Lung (tissue), 12 donors: ENCODE measurements around the gene CACNA1E. TPM values are rescaled to one million over a fixed set of nuclear protein-coding genes. Genes with fewer than 3 reads are reported as not detected.

Source experiments
- ATAC-seq: fragments of 200-7000 bp; cut with Tn5 transposase; one replicate; pipeline ENCODE4 v1.9.1; 2020; ENCODE audit warnings: moderate number of reproducible peaks; ENCODE audit not compliant: insufficient read depth, low FRiP score
- DNase-seq, 3 donors: peaks; one replicate each; pipeline ENCODE4 v3.0.0-alpha.2; 2013 to 2017
- H3K27ac ChIP-seq, 2 donors: one replicate each; pipeline ENCODE4 v1.5.1; 2013; ENCODE audit warnings: mild to moderate bottlenecking in 2 of 2, moderate library complexity in 2 of 2, control low read depth in 1 of 2, inconsistent platforms in 1 of 2, low read depth in 1 of 2, low read length in 1 of 2
- H3K27me3 ChIP-seq, 3 donors: one replicate each; pipeline ENCODE4 v1.5.1; 2013; ENCODE audit warnings: low read length in 2 of 3; ENCODE audit not compliant: control insufficient read depth in 3 of 3, insufficient read depth in 3 of 3
- H3K36me3 ChIP-seq, 4 donors: one replicate each; pipeline ENCODE4 v1.5.1; 2013; ENCODE audit warnings: low read length in 4 of 4, mild to moderate bottlenecking in 1 of 4, moderate library complexity in 1 of 4; ENCODE audit not compliant: control insufficient read depth in 4 of 4, insufficient read depth in 4 of 4
- H3K4me1 ChIP-seq, 5 donors: one replicate each; pipeline ENCODE4 v1.5.1; 2013; ENCODE audit warnings: low read length in 5 of 5, mild to moderate bottlenecking in 2 of 5, moderate library complexity in 1 of 5; ENCODE audit not compliant: control insufficient read depth in 5 of 5, insufficient read depth in 5 of 5
- H3K4me3 ChIP-seq: one replicate; pipeline ENCODE4 v1.5.1; 2013; ENCODE audit warnings: mild to moderate bottlenecking, control low read depth, moderate library complexity
- H3K9ac ChIP-seq, 2 donors: one replicate each; pipeline ENCODE4 v1.5.1; 2013; ENCODE audit warnings: low read length in 2 of 2, control low read depth in 1 of 2; ENCODE audit not compliant: insufficient read depth in 1 of 2
- H3K9me3 ChIP-seq, 4 donors: one replicate each; pipeline ENCODE4 v1.5.1; 2013; ENCODE audit warnings: low read length in 3 of 4, mild to moderate bottlenecking in 1 of 4, moderate library complexity in 1 of 4; ENCODE audit not compliant: control insufficient read depth in 4 of 4, insufficient read depth in 3 of 4
- WGBS, 2 donors: extraction: QIAGEN DNeasy Blood & Tissue Kit; methylation state at CpG; one replicate each; pipeline ENCODE4 v1.1.7; 2013; 5-methylcytosine and 5-hydroxymethylcytosine counted together
- polyA plus RNA-seq, 2 donors: library from polyadenylated mRNA; stranded (reverse); fragments of 200-250 nt; gene quantifications; one replicate each; pipeline ENCODE4 v1.2.1, GENCODE V29; 2013
- total RNA-seq, 2 donors: library from RNA; depleted of rRNA in 1 of 2; stranded (reverse); fragments of >200 nt in 1 of 2; gene quantifications; one replicate each; pipeline ENCODE4 v1.2.1, GENCODE V29; 2014 to 2021
- TF ChIP-seq, protein P1 (sequence below): IDR thresholded peaks from 2 replicates; pipeline ENCODE4 v1.5.1; 2012; ENCODE audit warnings: mild to moderate bottlenecking; ENCODE audit errors: control extremely low read depth, extremely low read depth
- donor health status: control.
- donor health status: control.
- donor health status: Bipolar disorder and iron deficiency.
- donor health status: healthy.
- donor health status: DM: yes; HTN: yes; CAD: no.

The CACNA1E gene
- total and polyA plus RNA-seq, 4 donors, result 0.02 to 1.4 (median 0.80) TPM

DNA sequence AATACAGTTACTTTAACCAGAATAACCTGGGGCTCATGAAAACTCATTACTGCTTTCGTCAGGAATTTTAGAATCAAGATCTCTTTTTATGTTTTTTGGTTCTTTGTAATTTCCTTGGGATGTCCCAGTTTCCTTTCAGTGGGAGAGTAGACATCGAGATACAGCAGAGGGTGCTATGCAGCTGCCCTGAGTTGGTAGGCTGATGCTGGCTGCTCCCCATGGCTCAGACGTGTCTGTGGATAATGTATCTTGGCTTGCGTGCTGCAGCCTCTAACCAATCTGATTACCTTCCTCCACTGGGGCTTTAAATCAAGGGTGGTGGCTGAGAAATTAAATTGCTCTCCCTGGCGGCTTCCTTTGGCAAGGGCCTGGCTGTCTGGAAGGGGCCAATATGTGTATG is 253.7 kb downstream of the CACNA1E start:
- Histone ChIP-seq H3K4me1 (peaks cover 0 to 3% (median 0%) of the 10 kb centered on the region in 5 donors), H3K9ac (no peak overlapping the region), H3K9me3 (no peaks in the 10 kb centered on the region), H3K27ac (no peak overlapping the region), H3K36me3 (no peaks in the 10 kb centered on the region), H3K4me3 (no peak overlapping the region), H3K27me3 (no peaks in the 10 kb centered on the region)
- DNase-seq (peak in 1 of 3 donors; percentile 20), ATAC-seq (no peak)
- 69 to 71% methylated on average over 5 of the region's 5 CpGs for WGBS, 2 donors
- TF ChIP-seq, protein P1, sequence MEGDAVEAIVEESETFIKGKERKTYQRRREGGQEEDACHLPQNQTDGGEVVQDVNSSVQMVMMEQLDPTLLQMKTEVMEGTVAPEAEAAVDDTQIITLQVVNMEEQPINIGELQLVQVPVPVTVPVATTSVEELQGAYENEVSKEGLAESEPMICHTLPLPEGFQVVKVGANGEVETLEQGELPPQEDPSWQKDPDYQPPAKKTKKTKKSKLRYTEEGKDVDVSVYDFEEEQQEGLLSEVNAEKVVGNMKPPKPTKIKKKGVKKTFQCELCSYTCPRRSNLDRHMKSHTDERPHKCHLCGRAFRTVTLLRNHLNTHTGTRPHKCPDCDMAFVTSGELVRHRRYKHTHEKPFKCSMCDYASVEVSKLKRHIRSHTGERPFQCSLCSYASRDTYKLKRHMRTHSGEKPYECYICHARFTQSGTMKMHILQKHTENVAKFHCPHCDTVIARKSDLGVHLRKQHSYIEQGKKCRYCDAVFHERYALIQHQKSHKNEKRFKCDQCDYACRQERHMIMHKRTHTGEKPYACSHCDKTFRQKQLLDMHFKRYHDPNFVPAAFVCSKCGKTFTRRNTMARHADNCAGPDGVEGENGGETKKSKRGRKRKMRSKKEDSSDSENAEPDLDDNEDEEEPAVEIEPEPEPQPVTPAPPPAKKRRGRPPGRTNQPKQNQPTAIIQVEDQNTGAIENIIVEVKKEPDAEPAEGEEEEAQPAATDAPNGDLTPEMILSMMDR, result no peak

DNA sequence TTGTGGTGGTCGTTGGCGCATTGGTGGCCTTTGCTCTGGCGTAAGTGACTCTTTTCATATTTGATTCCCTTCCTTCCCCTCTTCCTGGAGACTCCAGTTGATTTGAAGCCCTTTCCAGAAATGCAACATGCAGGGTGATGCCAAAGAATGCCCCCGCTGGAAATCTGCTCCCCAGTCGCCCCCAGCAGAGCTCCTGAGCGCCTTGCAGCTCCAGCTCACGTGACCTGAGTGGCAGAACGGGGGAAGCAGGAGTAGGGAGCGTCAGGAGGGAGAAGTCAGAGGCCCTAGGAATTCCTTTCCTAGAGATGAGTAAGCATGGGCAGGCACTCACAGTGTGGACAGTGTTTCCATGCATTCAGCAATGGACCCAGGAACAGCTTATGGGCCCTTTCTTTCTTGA is 255.9 kb downstream of the CACNA1E start:
- Histone ChIP-seq H3K9ac (no peak overlapping the region), H3K4me3 (no peak overlapping the region), H3K27me3 (no peaks in the 10 kb centered on the region), H3K4me1 (peaks cover 0 to 14% (median 0%) of the 10 kb centered on the region in 5 donors), H3K36me3 (no peaks in the 10 kb centered on the region), H3K9me3 (peaks cover 0 to 3% (median 0%) of the 10 kb centered on the region in 4 donors), H3K27ac (no peak overlapping the region)
- TF ChIP-seq, protein P1, result no peak
- ATAC-seq (no peak), DNase-seq (no peak)
- 79 to 86% methylated on average over 9 of the region's 9 CpGs for WGBS, 2 donors

DNA sequence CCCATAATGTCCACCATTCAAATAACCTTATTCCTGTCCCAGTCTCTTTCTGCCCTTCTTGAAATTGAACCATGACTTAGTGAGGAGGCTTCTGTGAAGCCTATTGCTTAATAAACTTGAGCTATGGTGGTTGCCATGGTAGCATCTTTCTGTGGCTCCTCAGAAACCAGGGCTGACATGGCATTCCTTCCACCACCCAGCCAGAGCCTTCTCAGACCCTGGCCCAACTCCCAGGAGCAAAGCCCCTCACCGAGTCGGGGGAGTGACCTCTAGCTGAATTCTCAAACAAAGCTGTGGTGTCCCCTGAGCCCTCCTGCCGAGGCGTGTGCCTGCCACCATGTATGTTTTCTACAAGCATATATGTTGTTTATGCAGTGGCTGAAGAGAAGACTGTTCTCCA is 259.1 kb downstream of the CACNA1E start:
- TF ChIP-seq, protein P1, result no peak
- ATAC-seq (no peak), DNase-seq (peak; percentile 81 to 84 (median 83))

DNA sequence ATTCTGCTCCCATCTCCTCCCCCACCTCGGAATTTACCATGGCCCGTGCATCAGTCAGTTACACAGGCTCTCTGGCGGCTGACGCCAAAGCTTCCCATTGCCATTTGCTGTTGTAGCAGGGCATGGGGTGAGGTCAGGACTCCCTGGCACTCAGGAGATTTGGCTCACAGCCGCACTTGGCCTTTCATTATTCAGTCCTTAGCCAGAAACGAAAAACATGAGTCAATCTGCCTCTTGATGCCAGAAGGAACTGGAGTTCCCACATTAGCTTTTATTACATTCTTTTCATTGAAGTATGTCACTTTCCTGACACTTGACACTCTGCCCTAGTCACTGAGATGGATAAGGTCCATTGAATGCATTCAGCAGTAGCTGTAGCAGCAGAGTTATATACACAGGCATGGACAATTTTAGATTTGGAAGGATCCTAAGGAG is 260.6 kb downstream of the CACNA1E start:
- TF ChIP-seq, protein P1, result no peak
- H3K36me3 ChIP-seq, result no peaks in the 10 kb centered on the region
- ATAC-seq (peak; percentile 71), DNase-seq (peak in 1 of 3 donors; percentile 15)
- H3K4me3 ChIP-seq, result no peak overlapping the region
- WGBS, 2 donors, result 44 to 74% methylated on average over 6 of the region's 6 CpGs
- no peak overlapping the region for H3K9ac ChIP-seq
- no peak overlapping the region for H3K27ac ChIP-seq
- peaks cover 0 to 3% (median 0%) of the 10 kb centered on the region in 4 donors for H3K9me3 ChIP-seq
- no peaks in the 10 kb centered on the region for H3K27me3 ChIP-seq
- peaks cover 0 to 14% (median 0%) of the 10 kb centered on the region in 5 donors for H3K4me1 ChIP-seq

More for the DNA sequence above, 259.1 kb downstream of the CACNA1E start:
- Histone ChIP-seq H3K36me3 (no peaks in the 10 kb centered on the region), H3K4me1 (peaks cover 0 to 14% (median 0%) of the 10 kb centered on the region in 5 donors), H3K27ac (no peak overlapping the region), H3K9ac (no peak overlapping the region), H3K27me3 (no peaks in the 10 kb centered on the region), H3K9me3 (peaks cover 0 to 3% (median 0%) of the 10 kb centered on the region in 4 donors), H3K4me3 (no peak overlapping the region)
- WGBS, 2 donors, result 48 to 65% methylated on average over 4 of the region's 4 CpGs
